Aortic smooth muscle cell (primary cell): ENCODE data around the gene AGFG2. TPM values are rescaled to one million over a fixed set of nuclear protein-coding genes. Genes with fewer than 3 reads are reported as not detected.

Experiments used
- total RNA-seq: library from RNA; depleted of rRNA; stranded (reverse); fragments of >200 nt; gene quantifications from 2 replicates; pipeline ENCODE4 v1.2.3, GENCODE V29; 2014

The AGFG2 gene
- 6.0 and 9.1 TPM in 2 replicates for total RNA-seq

DNA sequence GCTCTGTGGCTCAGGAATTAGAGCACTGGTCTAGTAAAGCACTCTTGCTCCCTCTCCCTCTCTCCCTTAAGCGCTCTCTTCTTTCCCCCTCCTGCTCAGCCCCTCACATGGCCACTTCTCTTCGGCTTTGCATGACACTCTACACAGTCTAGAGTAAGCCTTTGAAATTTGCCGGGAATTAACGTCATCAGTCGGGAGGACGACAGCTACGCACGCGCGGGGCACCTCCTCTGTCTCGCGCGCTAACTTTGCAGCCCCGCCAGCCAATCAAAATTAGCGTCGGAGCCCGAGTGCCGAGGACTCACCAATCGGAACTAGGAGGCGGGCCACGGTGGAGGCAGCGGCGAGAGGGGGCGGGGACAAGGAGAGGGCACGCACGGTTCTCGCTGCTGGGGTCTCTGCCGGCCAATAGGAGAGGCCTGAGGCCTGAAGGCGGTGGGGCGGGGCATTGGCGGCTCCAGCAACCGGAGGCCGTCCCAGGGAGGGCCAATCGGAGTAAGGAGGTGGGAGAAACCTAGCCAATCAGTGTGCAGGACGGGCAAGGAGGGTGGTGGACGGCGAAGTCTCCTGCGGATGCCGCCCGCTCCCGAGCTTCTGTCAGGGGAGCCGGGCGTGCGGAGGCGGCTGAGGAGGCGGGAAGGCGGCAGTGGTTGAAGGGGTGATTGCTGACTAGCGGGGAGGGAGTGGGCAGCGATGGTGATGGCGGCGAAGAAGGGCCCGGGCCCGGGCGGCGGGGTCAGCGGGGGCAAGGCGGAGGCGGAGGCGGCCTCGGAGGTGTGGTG is at the start of gene AGFG2:
TSS of gene AGFG2 (plus strand) at position 550 of the 782 bp plus-strand sequence. CDS start at position 694, 144 bp downstream.

GRCh38 chr7:100573691-100574361 is 34.8 kb downstream of the AGFG2 start, which contains the start of gene SAP25:
Gene SAP25 (minus strand): TSS chr7:100573900. CDS start chr7:100573742, 158 bp downstream.

DNA sequence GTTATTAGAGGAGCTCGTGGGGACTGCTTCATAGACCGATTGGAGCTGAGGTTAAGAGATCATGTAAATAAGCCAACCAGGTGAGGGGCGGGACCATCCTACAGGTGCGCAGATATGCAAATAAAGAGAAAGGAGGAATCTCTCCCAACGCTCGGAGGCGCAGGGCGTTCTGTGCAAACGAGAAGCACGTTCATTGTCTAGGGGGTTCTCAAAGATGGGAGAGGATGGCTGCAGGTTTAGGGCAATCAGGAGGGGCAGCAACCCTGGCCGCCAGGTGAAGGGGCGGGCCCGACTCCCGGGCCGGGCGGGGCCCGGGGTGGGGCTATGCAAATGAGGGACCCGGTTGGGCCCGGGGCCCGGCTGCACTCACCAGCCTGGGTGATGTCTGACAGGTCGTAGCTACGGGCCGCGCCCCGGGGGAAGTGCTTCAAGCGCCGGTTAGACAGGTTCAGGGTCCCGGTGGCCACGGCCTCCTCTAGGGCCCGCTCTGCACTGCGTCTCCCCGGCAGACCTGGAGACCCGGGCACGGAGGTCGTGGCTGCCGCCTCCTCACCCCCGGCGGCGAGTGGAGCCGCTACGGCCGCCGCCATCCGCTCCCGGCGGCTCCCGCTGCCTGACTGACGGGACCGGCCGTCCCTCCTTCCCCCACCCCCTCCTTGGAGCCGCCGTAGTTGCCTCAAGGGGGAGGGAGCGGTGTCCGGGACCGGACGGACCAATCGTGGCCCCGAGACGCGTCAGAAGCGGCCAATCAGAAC is 46.7 kb downstream of the AGFG2 start, which contains the start of gene LRCH4:
TSS of gene LRCH4 (minus strand) at position 619 of the 755 bp plus-strand sequence. CDS start at position 590, 29 bp downstream.

DNA sequence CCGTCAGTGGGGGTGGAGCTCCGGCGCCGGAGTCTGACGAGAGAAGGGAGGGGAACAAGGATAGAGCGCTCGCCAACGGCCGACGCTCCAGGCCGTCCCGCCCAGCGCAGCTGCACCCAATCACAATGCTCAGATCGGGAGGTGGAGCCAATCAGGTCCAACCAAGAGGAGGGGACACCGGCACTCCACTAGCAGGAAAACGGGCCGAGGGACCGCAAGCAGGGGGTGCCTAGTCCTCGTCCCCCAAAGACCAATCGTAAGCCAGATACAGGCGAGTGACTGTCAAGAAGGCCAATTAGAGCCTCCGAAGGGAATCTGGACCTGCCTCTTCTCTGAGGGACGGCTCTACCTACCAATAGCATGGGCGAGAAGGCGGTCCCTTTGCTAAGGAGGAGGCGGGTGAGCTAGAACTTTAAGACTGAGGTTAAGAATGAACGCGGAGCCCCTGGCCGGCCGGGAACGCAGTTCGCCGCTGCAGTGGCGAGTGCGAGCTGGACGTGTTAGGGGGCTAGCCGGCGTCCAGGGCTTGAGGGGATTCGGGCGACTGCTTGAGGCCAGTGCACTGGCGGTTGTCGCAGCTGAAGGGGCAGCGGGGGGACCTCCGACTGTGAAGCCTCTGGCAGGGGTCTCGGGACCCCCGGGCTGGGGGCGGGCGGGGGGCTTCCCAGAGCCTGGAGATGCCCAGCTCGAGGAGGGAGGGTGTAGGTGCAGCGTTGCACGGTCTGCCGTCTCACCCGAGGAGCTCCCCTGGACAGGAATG is 47.4 kb downstream of the AGFG2 start, which contains the start of gene FBXO24:
TSS of gene FBXO24 (plus strand) at position 63 of the 760 bp plus-strand sequence. CDS start at position 361, 298 bp downstream.

DNA sequence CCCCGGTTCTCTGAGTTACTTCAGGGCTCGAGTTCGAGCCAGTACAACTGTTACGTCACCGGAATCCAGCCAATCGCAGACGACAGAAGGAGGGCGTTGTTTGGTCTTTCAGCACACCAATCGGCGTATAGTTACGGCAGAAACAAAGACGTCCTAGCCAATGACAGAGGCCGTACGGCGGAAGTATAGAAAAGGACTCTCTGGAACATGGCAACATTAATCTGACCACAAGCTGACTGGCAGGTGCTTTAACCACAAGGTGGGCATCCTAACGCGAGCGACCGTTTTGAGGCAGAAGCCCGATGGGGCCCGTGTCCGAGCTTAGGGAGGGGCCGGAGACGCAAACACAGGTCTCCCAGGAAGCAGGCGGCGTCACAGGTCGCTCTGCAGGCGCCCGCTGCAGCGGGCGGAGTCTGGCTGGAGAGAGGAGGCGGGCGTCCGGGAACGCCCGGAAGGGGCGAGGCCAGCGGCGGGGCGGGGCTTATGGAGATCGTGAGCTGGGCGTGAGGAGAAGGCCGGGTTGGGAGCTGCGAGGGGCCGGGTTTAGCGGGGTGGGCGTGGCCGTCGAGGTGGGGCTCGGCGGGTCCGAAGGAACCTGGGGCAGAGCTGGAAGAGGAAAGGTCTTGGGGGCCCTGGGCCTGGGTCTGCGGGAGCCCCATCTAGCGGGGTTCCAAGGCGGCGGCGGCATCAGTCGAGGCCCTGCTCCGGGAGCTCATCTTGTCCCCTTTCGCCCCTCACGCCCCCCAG is 73.2 kb downstream of the AGFG2 start, which contains the start of gene MOSPD3:
TSS of gene MOSPD3 (plus strand) at position 558 of the 747 bp plus-strand sequence. CDS start 252 bp downstream, outside the sequence.

Other genes with a start within 250 kb of the AGFG2 start
- gene SPDYE3, start 231.5 kb upstream of the AGFG2 start, total RNA-seq, result not detected in 2 replicates
- gene PILRB, start 181.1 kb upstream of the AGFG2 start, total RNA-seq, result 7.4 and 9.9 TPM in 2 replicates
- 0.62 TPM in 1 of 2 replicates, not detected in the other for gene PILRA, start 165.7 kb upstream of the AGFG2 start, total RNA-seq
- gene ZCWPW1, start 110.5 kb upstream of the AGFG2 start, total RNA-seq, result 2.2 and 2.6 TPM in 2 replicates
- 30.6 and 42.9 TPM in 2 replicates for gene MEPCE, start 109.4 kb upstream of the AGFG2 start, total RNA-seq
- 10.3 and 14.7 TPM in 2 replicates for gene PPP1R35, start 102.7 kb upstream of the AGFG2 start, total RNA-seq
- 0.25 and 0.79 TPM in 2 replicates for gene SPACDR, start 74.9 kb upstream of the AGFG2 start, total RNA-seq
- 21.7 and 22.2 TPM in 2 replicates for gene TSC22D4, start 60.0 kb upstream of the AGFG2 start, total RNA-seq
- 0.13 and 0.19 TPM in 2 replicates for gene NYAP1, start 55.3 kb upstream of the AGFG2 start, total RNA-seq
- not detected in 2 replicates for gene SAP25, start 34.7 kb downstream of the AGFG2 start, total RNA-seq
- gene LRCH4, start 46.9 kb downstream of the AGFG2 start, total RNA-seq, result 6.5 and 8.8 TPM in 2 replicates
- gene FBXO24, start 47.1 kb downstream of the AGFG2 start, total RNA-seq, result 0.40 and 0.56 TPM in 2 replicates
- gene PCOLCE, start 63.2 kb downstream of the AGFG2 start, total RNA-seq, result 62.9 and 94.5 TPM in 2 replicates
- gene MOSPD3, start 73.3 kb downstream of the AGFG2 start, total RNA-seq, result 4.0 and 6.9 TPM in 2 replicates
- gene TFR2, start 102.3 kb downstream of the AGFG2 start, total RNA-seq, result 0.31 and 0.40 TPM in 2 replicates
- not detected in 2 replicates for gene ACTL6B, start 117.2 kb downstream of the AGFG2 start, total RNA-seq
- gene GNB2, start 134.5 kb downstream of the AGFG2 start, total RNA-seq, result 84.4 and 86.5 TPM in 2 replicates
- gene GIGYF1, start 155.0 kb downstream of the AGFG2 start, total RNA-seq, result 11.4 and 11.8 TPM in 2 replicates
- gene POP7, start 166.9 kb downstream of the AGFG2 start, total RNA-seq, result 30.2 and 34.5 TPM in 2 replicates
- not detected in 2 replicates for gene EPO, start 181.3 kb downstream of the AGFG2 start, total RNA-seq
- gene ZAN, start 194.4 kb downstream of the AGFG2 start, total RNA-seq, result not detected in 2 replicates